BJ (cell line): Measurements from ENCODE around the gene GRIFIN. TPM values are rescaled to one million over a fixed set of nuclear protein-coding genes. Genes with fewer than 3 reads are reported as not detected.
"Not testable (repeated sequence)": the region's sequence is repeated elsewhere in the genome, so short reads cannot be mapped to it uniquely, and the experiment has no call there.

ENCODE experiments used
- CTCF ChIA-PET: fragments of 350-600 bp; formaldehyde crosslinking; extraction: SDS; loops from one replicate; lab custom pipeline; 2021; ENCODE audit warnings: antibody characterized with exemption, inconsistent platforms; lab: Yijun Ruan, JAX
- POLR2A ChIA-PET: fragments of 300-600 bp; sonication (Branson Sonifier 250); formaldehyde crosslinking; extraction: SDS; loops from one replicate; lab custom pipeline; 2021; ENCODE audit warnings: antibody characterized with exemption; lab: Charles Lee
- DNase-seq: peaks from one replicate; pipeline ENCODE4 v3.0.0-alpha.2; 2011; ENCODE audit warnings: low read depth
- H3K27me3 ChIP-seq: 2 replicates; pipeline ENCODE4 v1.6.0; 2011; ENCODE audit warnings: low read length; ENCODE audit not compliant: control insufficient read depth, insufficient read depth
- H3K36me3 ChIP-seq: 2 replicates; pipeline ENCODE4 v1.5.1; 2011; ENCODE audit warnings: low read length; ENCODE audit not compliant: control insufficient read depth, insufficient read depth
- H3K4me3 ChIP-seq: 2 replicates; pipeline ENCODE4 v1.5.1; 2011; ENCODE audit warnings: low read depth, mild to moderate bottlenecking, control low read depth, low read length
- CTCF ChIP-seq: IDR thresholded peaks from 2 replicates; pipeline ENCODE4 v1.5.1; 2011; ENCODE audit warnings: low read depth, mild to moderate bottlenecking, control low read depth, inconsistent platforms, low read length, moderate library complexity; ENCODE audit not compliant: insufficient read depth
- polyA plus RNA-seq: library from polyadenylated mRNA; depleted of rRNA; stranded (reverse); fragments of >200 nt; gene quantifications from 2 replicates; pipeline ENCODE4 v1.2.3, GENCODE V29; 2011

The GRIFIN gene
- polyA plus RNA-seq, 1 experiment = not detected

- ChIA-PET POLR2A (no interaction called here), CTCF (interaction anchor here (0.7 to 3.8 kb wide), 4 partner anchors 8 to 17 kb away, joined by 3 to 45 read pairs (median 4); no protein-coding TSS in a partner anchor)
- TF ChIP-seq CTCF = no peak
- no peak overlapping the region for H3K4me3 ChIP-seq
- no peaks in the 10 kb centered on the region for H3K36me3 ChIP-seq
- no peaks in the 10 kb centered on the region for H3K27me3 ChIP-seq
- DNase-seq = no peak
Measured at GRCh38 chr7:2460641-2461040, 15.6 kb downstream of the GRIFIN start.

DNA sequence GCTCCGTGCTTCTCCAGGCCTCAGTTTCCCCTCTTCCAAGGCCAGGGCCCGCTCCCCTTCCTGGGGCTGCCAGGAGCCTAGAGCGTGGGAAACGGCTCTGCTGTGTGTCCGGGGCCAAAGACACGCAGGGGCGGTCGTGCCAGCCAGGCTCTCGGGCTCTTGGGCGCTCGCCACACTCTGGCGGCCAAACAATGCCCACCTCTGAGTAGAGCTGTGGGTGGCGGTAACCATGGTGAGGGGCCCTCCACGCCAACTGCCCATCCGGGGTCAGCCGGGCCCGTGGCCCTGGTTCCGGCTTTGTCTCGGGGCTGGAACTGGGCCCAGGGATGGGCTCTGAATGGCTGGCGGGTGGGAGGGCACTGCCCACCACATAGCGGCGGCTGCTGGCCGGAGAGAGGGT lies 16.0 kb downstream of the GRIFIN start:
- no peak for TF ChIP-seq CTCF
- no peak for DNase-seq
- Histone ChIP-seq H3K36me3 (no peaks in the 10 kb centered on the region), H3K4me3 (no peak overlapping the region), H3K27me3 (no peaks in the 10 kb centered on the region)
- ChIA-PET POLR2A (no interaction called here), CTCF (interaction anchor here (0.6 to 3.8 kb wide), 2 partner anchors 9 to 278 kb away, joined by 4 to 45 read pairs; no protein-coding TSS in a partner anchor)

- ChIA-PET POLR2A (no interaction called here), CTCF (interaction anchor here (0.6 to 3.8 kb wide), 2 partner anchors 10 to 279 kb away, joined by 4 to 45 read pairs; no protein-coding TSS in a partner anchor)
Measured at GRCh38 chr7:2459674-2460073, 16.5 kb downstream of the GRIFIN start.

DNA sequence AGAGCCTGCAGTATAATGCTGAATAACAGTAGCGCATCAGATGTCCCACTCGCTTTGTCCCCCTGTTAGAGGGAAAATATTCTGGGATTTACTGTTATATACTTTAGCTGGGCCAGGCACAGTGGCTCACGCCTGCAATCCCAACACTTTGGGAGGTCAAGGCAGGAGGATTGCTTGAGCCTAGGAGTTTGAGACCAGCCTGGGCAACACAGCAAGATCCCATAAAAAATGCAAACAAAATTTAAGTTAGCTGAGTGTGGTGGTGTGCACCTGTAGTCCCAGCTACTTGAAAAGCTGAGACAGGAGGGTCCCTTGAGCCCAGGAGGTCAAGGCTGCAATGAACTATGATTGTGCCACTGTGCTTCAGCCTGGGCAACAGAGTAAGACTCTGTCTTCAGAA lies 22.3 kb downstream of the GRIFIN start:
- H3K36me3 ChIP-seq, H3K4me3 ChIP-seq, DNase-seq, POLR2A ChIA-PET, H3K27me3 ChIP-seq: not testable (repeated sequence)
- CTCF ChIA-PET = interaction anchor here (3.8 to 6.3 kb wide), 2 partner anchors 11 to 17 kb away, joined by 20 to 82 read pairs; no protein-coding TSS in a partner anchor

More at GRCh38 chr7:2459674-2460073, 16.5 kb downstream of the GRIFIN start:
- TF ChIP-seq CTCF = no peak
- Histone ChIP-seq H3K36me3 (no peaks in the 10 kb centered on the region), H3K27me3 (no peaks in the 10 kb centered on the region), H3K4me3 (no peak overlapping the region)
- DNase-seq = no peak

GRCh38 chr7:2452643-2453270 lies 23.4 kb downstream of the GRIFIN start:
- no peak for TF ChIP-seq CTCF
- ChIA-PET CTCF (interaction anchor here (0.9 to 6.3 kb wide), 5 partner anchors 11 to 228 kb away, joined by 3 to 82 read pairs (median 13); no protein-coding TSS in a partner anchor), POLR2A (no interaction called here)
- Histone ChIP-seq H3K27me3 (no peaks in the 10 kb centered on the region), H3K4me3 (no peak overlapping the region), H3K36me3 (no peaks in the 10 kb centered on the region)
- no peak for DNase-seq

GRCh38 chr7:2452074-2452507 lies 24.1 kb downstream of the GRIFIN start:
- no peak overlapping the region for H3K4me3 ChIP-seq
- CTCF ChIA-PET = interaction anchor here (0.9 to 6.3 kb wide), 11 partner anchors 10 to 229 kb away, joined by 3 to 82 read pairs (median 4); no protein-coding TSS in a partner anchor

More at GRCh38 chr7:2452074-2452507, 24.1 kb downstream of the GRIFIN start:
- no peaks in the 10 kb centered on the region for H3K27me3 ChIP-seq
- H3K36me3 ChIP-seq = no peaks in the 10 kb centered on the region
- POLR2A ChIA-PET = no interaction called here
- no peak for TF ChIP-seq CTCF
- DNase-seq = no peak
